KBM-7 (cell line): Measurements from ENCODE around the gene RFX7.
"Not testable (repeated sequence)": the region's sequence is repeated elsewhere in the genome, so short reads cannot be mapped to it uniquely, and the experiment has no call there.

Experiments
- DNase-seq: peaks from one replicate; pipeline ENCODE4 v3.0.0-alpha.2; 2015
- in situ Hi-C: fragments of 300-500 bp; cut with MboI; formaldehyde crosslinking; loops from 2 replicates; pipeline ENCODE4 v1.14.3; 2020; ENCODE audit warnings: low sequenced_read_pairs, low pct_unique_long_range_greater_than_20kb, mixed read lengths

The RFX7 gene

DNA sequence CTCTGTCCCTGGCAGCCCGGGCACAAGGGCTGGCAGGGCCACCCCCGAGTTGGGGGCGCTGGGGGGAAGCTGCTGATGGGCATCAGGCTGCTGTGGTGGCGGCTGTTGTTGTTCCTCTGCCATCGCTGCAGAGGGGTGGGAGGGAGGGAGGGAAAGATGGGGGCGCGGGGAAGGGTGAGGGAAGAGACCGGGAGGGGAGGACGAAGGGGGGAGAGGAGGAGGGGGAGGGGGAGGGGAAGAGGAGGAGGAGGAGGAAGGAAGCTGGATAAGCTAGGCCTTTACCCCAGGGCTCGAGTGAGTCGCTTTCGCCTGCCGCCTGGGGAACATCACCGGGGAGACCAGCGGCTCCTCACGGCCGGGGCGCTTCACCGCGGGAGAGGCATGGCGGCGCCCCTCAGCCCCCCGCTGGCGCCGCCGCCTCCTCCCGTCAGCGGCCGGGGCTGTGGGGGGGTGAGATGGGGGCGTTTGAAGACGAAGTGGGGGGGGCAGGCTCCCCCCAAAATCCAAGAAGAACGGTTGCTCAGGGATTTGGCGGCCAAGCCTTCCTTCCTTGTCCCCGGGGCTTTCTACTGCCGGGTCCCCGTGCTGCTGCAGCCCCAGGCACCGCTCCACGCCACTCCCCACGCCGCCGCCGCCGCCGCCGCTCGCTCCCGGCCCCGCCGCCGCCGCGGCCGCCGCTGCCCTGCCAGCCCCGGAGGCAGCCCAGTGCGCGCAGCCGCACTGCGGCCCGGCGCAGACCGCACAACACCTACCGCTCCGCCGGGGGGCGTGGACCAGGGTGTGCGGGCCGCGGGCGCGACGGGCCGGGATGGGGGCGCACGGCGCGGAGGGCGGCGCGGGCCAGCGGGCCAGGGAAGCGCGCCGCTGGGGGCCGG, at the start of gene RFX7:
RFX7 (minus strand) TSS at position 717 of the 875 bp plus-strand sequence; CDS start at position 123, 594 bp downstream.
- in situ Hi-C loops: no loop called here
- DNase-seq: peak; percentile 54

GRCh38 chr15:56292546-56293316, 49.1 kb upstream of the RFX7 start:
- DNase-seq: no peak
- in situ Hi-C loops: no loop called here

GRCh38 chr15:56291741-56292140, 48.1 kb upstream of the RFX7 start:
- in situ Hi-C loops: no loop called here
- DNase-seq: no peak

- peak; percentile 39 for DNase-seq
- in situ Hi-C loops: no loop called here
Observed at GRCh38 chr15:56286213-56286612, 42.5 kb upstream of the RFX7 start.

GRCh38 chr15:56281145-56281544, 37.5 kb upstream of the RFX7 start:
- in situ Hi-C loops: no loop called here
- no peak for DNase-seq

GRCh38 chr15:56273724-56274123, 30.0 kb upstream of the RFX7 start:
- no peak for DNase-seq
- in situ Hi-C loops: no loop called here

DNA sequence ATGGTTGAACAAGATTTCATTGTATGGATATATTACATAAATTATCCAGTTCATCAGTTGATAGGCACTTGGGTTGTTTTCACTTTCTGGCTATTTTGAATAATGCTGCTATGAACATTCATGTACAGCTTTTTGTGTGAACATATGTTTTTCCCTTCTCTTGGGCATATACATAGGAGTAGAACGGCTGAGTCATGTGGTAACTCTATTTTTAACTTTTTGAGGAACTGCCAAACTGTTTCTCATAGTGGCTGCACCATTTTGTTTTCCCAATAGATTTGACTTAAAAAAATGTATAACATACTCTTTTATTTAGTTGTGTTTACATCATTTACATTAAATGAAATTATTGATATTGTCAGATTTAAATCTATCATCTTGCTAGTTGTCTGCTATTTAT, 28.8 kb upstream of the RFX7 start:
- in situ Hi-C loops: no loop called here

DNA sequence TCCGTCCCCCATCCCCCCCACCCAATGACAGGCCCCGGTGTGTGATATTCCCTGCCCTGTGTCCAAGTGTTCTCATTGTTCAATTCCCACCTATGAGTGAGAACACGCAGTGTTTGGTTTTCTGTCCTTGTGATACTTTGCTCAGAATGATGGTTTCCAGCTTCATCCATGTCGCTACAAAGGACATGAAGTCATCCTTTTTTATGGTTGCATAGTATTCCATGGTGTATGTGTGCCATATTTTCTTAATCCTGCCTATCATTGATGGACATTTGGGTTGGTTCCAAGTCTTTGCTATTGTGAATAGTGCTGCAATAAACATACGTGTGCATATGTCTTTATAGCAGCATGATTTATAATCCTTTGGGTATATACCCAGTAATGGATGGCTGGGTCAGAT, 22.8 kb upstream of the RFX7 start:
- in situ Hi-C loops, DNase-seq: not testable (repeated sequence)

More for the DNA sequence above, 28.8 kb upstream of the RFX7 start:
- DNase-seq: peak; percentile 60

DNA sequence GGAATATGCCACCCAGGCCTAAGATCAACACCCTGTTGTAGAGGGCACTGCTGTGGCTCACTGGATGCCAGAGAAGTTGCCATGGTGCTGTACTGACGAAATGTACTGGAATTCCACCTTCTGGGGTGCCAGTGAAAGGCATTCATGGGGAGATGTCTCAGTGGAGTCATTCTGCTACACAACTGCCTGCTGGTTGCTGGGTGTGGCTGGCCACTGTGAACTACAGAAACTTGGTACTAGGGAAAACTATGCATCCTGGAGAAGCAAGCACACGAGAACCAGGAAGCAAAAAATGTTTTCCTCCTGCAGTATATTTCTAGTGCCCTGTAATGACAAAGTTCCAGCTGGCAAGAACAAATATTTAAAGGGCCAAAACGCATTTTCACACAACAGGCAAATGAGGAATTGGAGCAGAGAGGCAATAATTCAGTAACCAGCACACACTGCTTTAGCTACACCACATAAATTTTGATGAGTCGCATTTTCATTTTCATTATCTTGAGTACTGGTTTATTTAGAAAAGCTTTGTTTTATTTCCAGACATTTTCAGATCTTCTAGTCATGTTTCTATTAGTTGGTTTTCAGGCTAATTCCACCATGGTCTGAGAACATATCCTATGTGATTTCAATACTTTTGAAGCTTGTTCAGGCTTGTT, 18.3 kb upstream of the RFX7 start:
- no peak for DNase-seq
- in situ Hi-C loops: no loop called here

- DNase-seq, in situ Hi-C loops: not testable (repeated sequence)
Observed at GRCh38 chr15:56257306-56257705, 13.6 kb upstream of the RFX7 start.

- in situ Hi-C loops: no loop called here
- no peak for DNase-seq
Observed at GRCh38 chr15:56254265-56254664, 10.6 kb upstream of the RFX7 start.

GRCh38 chr15:56252386-56252785, 8.7 kb upstream of the RFX7 start:
- DNase-seq: no peak

DNA sequence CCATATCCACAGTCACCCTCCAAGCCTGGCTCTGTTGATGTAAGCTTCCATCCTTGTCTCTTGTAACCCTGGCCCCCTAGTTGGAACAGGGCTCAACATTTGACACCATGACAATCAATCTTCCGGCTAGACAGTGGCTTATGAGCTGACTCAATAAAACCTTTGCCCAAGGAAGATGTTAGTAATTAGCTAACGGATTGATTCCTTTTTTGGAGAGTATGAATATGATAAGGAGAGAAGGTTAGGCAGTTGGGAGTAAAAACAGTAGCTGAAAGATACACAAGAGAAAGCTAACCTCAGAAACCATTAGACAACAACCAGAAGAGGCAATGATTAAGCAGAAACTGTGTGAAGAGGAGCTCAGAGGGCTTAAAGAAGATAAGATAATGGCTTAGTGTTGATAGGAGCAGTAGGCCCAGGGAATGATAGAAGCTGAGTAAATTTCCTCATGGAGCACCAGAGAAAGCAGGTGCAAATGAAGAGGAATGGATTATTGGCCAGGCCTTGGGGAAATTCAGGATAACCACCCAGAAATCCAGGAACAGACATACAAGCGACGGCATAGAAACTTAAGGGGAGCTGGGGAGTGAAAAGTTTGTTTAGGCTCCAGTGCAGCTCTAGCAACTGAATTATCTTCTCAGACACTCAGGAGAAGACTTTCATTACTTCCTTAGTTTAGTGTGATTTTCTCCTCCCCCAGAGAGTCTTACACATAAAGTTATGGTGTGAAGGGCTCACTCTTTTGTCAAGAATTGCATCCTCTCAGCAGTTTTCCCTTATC, 7.8 kb upstream of the RFX7 start:
- in situ Hi-C loops: no loop called here
- DNase-seq: no peak

More at GRCh38 chr15:56252386-56252785, 8.7 kb upstream of the RFX7 start:
- in situ Hi-C loops: no loop called here

DNA sequence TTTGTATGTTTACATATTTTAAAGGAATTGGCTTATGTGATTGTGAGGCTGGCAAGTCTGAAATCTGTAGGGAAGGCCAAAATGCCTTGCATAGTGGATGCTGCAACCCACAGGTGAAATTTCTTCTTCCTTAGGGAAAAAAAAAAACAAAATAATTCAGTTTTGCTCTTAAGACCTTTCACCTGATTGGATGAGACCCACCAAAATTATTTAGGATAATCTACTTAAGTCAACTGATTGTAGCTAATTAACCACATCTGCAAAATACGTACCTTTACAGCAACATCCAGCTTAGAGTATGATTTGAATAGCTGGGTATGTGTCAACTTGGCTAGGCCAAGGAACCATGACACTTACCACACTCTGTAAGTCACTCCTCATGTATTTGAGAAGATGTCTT, 6.9 kb upstream of the RFX7 start:
- in situ Hi-C loops: no loop called here
- DNase-seq: no peak

DNA sequence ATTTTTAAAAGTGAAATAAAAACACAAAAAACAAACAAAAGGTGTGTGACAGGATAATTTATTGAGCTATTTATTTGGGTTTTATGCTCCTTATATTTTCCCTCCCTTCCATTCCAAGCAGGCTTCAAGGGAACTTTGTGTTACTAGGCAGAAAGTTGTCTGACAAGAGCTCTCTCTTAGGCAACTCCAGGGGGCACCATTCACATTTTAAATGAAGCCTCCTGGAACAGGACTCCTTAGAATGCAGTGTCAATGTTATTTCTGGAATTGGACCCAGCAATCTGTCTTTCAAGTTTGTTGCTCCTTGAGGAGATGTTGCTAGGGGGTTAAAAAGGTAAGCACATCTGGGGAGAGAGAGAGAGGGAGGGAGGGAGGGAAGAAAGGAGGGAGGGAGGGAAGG, 5.4 kb upstream of the RFX7 start:
- peak; percentile 44 for DNase-seq
- in situ Hi-C loops: no loop called here

DNA sequence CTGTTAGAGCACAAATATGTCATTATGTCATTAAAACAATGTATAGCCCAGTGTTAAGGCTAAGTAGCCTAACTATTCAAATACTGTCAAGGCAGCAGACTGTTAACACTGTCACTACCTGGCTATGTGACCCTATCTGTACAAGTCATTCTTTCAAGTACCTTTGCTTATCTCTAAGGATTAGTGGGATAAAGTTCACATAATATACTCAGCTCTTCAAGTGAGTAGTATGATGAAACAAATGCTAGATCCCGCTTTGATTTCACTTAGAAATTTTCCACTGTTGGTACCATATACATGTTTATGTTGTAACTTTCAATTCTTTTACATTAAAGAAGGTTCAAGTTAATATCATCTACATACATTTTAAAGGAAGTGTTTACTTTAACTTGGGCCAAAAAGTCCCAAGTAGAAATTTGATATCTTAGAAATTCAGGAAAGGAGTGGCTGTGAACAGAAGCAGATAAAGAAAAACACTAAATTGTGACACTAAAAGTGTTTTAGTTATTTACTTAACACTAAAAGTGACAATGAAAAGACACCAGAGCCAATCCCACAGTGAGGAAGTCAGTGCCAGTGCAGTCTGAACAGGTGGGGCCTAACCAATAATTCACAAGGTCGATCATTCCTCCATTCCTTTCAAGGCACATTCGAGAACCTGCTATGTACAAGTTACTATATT, 4.8 kb upstream of the RFX7 start:
- DNase-seq: no peak
- in situ Hi-C loops: no loop called here

GRCh38 chr15:56247266-56247665, 3.6 kb upstream of the RFX7 start:
- in situ Hi-C loops: no loop called here
- DNase-seq: no peak
